Measurements from ENCODE around the gene SV2A. TPM values are rescaled to one million over a fixed set of nuclear protein-coding genes. Genes with fewer than 3 reads are reported as not detected.
"Not testable (repeated sequence)": the region's sequence is repeated elsewhere in the genome, so short reads cannot be mapped to it uniquely, and the experiment has no call there.

The SV2A gene
- polyA plus RNA-seq, 4 donors, result 0.54 to 3.9 (median 1.9) TPM; not detected in 1

GRCh38 chr1:149888247-149888998, 29.2 kb downstream of the SV2A start:
- Histone ChIP-seq H3K27me3 (ENCODE audit: control insufficient read depth in 3 of 3, insufficient read depth in 3 of 3, low read length in 3 of 3) (no peaks in the 10 kb centered on the region), H3K4me3 (ENCODE audit: low read depth in 1 of 3, low read length in 3 of 3) (peak overlapping the region in 2 of 3 donors; percentile 76), H3K9me3 (ENCODE audit: control insufficient read depth in 2 of 2, insufficient read depth in 1 of 2, low read depth in 1 of 2, low read length in 1 of 2) (no peaks in the 10 kb centered on the region), H3K4me1 (ENCODE audit: control insufficient read depth in 3 of 3, insufficient read depth in 2 of 3, low read depth in 1 of 3, low read length in 2 of 3) (peaks cover 0 to 14% (median 5%) of the 10 kb centered on the region in 3 donors), H3K27ac (ENCODE audit: low read depth in 1 of 3, low read length in 2 of 3) (peak overlapping the region; percentile 96 to 99 (median 98)), H3K36me3 (ENCODE audit: control insufficient read depth in 3 of 3, insufficient read depth in 2 of 3, low read depth in 1 of 3, low read length in 3 of 3) (no peaks in the 10 kb centered on the region)
- FAIRE-seq (no peak), DNase-seq (peak; percentile 90 to 93)
- WGBS, 3 donors, result 3 to 8% (median 7%) methylated on average over 28 of the region's 28 CpGs

- WGBS, 3 donors, result 0% methylated on average over 43 to 46 of the region's 46 CpGs
- Histone ChIP-seq H3K27ac (ENCODE audit: low read depth in 1 of 3, low read length in 2 of 3) (peak overlapping the region; percentile 96 to 99 (median 98)), H3K4me1 (ENCODE audit: control insufficient read depth in 3 of 3, insufficient read depth in 2 of 3, low read depth in 1 of 3, low read length in 2 of 3) (peaks cover 0 to 15% (median 5%) of the 10 kb centered on the region in 3 donors), H3K9me3 (ENCODE audit: control insufficient read depth in 2 of 2, insufficient read depth in 1 of 2, low read depth in 1 of 2, low read length in 1 of 2) (no peaks in the 10 kb centered on the region), H3K4me3 (ENCODE audit: low read depth in 1 of 3, low read length in 3 of 3) (peak overlapping the region; percentile 26 to 76 (median 76)), H3K27me3 (ENCODE audit: control insufficient read depth in 3 of 3, insufficient read depth in 3 of 3, low read length in 3 of 3) (no peaks in the 10 kb centered on the region), H3K36me3 (ENCODE audit: control insufficient read depth in 3 of 3, insufficient read depth in 2 of 3, low read depth in 1 of 3, low read length in 3 of 3) (no peaks in the 10 kb centered on the region)
- DNase-seq (peak; percentile 95 to 98), FAIRE-seq (no peak)
Measured at GRCh38 chr1:149887456-149888246, 30.0 kb downstream of the SV2A start.

DNA sequence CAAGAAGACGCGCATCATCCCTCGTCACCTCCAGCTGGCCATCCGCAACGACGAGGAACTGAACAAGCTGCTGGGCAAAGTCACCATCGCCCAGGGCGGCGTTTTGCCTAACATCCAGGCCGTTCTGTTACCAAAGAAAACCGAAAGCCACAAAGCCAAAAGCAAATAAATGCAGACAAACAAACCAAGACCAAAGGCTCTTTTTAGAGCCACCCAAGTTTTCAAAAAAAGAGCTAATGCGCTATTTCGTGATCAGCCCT, 30.5 kb downstream of the SV2A start:
- WGBS, 3 donors, result 0% methylated on average over 8 to 13 of the region's 13 CpGs
- Histone ChIP-seq H3K27ac (ENCODE audit: low read depth in 1 of 3, low read length in 2 of 3) (peak overlapping the region; percentile 96 to 99 (median 98)), H3K4me1 (ENCODE audit: control insufficient read depth in 3 of 3, insufficient read depth in 2 of 3, low read depth in 1 of 3, low read length in 2 of 3) (peaks cover 0 to 17% (median 5%) of the 10 kb centered on the region in 3 donors), H3K4me3 (ENCODE audit: low read depth in 1 of 3, low read length in 3 of 3) (peak overlapping the region; percentile 26 to 76 (median 76))
- H3K9me3 ChIP-seq (ENCODE audit: control insufficient read depth in 2 of 2, insufficient read depth in 1 of 2, low read depth in 1 of 2, low read length in 1 of 2); DNase-seq; H3K27me3 ChIP-seq (ENCODE audit: control insufficient read depth in 3 of 3, insufficient read depth in 3 of 3, low read length in 3 of 3); H3K36me3 ChIP-seq (ENCODE audit: control insufficient read depth in 3 of 3, insufficient read depth in 2 of 3, low read depth in 1 of 3, low read length in 3 of 3); FAIRE-seq: not testable (repeated sequence)

DNA sequence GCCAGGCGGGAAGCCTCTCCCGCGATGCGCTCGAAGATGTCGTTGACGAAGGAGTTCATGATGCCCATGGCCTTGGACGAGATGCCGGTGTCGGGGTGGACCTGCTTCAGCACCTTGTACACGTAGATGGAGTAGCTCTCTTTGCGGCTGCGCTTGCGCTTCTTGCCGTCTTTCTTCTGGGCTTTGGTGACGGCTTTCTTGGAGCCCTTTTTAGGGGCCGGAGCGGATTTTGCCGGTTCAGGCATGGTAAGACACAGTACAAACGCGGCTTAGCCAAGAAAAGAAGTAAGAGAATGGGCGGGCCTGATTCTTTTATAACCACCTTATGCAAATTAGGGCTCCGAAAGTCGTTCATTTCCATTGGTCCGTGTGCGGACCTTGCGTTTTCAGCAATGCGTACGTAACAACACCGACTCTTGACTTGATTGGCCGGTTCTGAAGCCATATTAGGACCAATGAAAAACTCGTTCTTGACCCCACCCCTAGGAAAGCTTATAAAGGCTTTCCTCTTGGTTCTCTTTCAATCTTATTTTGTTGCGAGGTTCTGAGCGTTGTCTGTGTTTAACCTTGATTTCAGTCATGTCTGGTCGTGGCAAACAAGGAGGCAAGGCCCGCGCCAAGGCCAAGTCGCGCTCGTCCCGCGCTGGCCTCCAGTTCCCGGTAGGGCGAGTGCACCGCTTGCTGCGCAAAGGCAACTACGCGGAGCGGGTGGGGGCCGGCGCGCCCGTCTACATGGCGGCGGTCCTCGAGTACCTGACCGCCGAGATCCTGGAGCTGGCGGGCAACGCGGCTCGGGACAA, 31.0 kb downstream of the SV2A start:
- Histone ChIP-seq H3K36me3 (ENCODE audit: control insufficient read depth in 3 of 3, insufficient read depth in 2 of 3, low read depth in 1 of 3, low read length in 3 of 3) (no peaks in the 10 kb centered on the region), H3K27me3 (ENCODE audit: control insufficient read depth in 3 of 3, insufficient read depth in 3 of 3, low read length in 3 of 3) (no peaks in the 10 kb centered on the region), H3K4me1 (ENCODE audit: control insufficient read depth in 3 of 3, insufficient read depth in 2 of 3, low read depth in 1 of 3, low read length in 2 of 3) (peaks cover 0 to 18% (median 5%) of the 10 kb centered on the region in 3 donors), H3K9me3 (ENCODE audit: control insufficient read depth in 2 of 2, insufficient read depth in 1 of 2, low read depth in 1 of 2, low read length in 1 of 2) (no peaks in the 10 kb centered on the region), H3K4me3 (ENCODE audit: low read depth in 1 of 3, low read length in 3 of 3) (peak overlapping the region; percentile 63 to 76 (median 76)), H3K27ac (ENCODE audit: low read depth in 1 of 3, low read length in 2 of 3) (peak overlapping the region; percentile 96 to 99 (median 98))
- DNase-seq, result peak; percentile 98 to 99
- WGBS, 3 donors, result 0% methylated on average over 62 of the region's 62 CpGs
- FAIRE-seq, result no peak

- not testable (repeated sequence) for FAIRE-seq; H3K36me3 ChIP-seq (ENCODE audit: control insufficient read depth in 3 of 3, insufficient read depth in 2 of 3, low read depth in 1 of 3, low read length in 3 of 3); H3K9me3 ChIP-seq (ENCODE audit: control insufficient read depth in 2 of 2, insufficient read depth in 1 of 2, low read depth in 1 of 2, low read length in 1 of 2); DNase-seq; H3K27me3 ChIP-seq (ENCODE audit: control insufficient read depth in 3 of 3, insufficient read depth in 3 of 3, low read length in 3 of 3)
- Histone ChIP-seq H3K27ac (ENCODE audit: low read depth in 1 of 3, low read length in 2 of 3) (peak overlapping the region; percentile 90 to 98 (median 94)), H3K4me1 (ENCODE audit: control insufficient read depth in 3 of 3, insufficient read depth in 2 of 3, low read depth in 1 of 3, low read length in 2 of 3) (peaks cover 0 to 18% (median 5%) of the 10 kb centered on the region in 3 donors), H3K4me3 (ENCODE audit: low read depth in 1 of 3, low read length in 3 of 3) (peak overlapping the region; percentile 54 to 72 (median 63))
- 0% methylated on average over 17 to 19 of the region's 19 CpGs for WGBS, 3 donors
Measured at GRCh38 chr1:149886121-149886395, 31.6 kb downstream of the SV2A start.

GRCh38 chr1:149885339-149886120, 32.1 kb downstream of the SV2A start:
- WGBS, 3 donors, result 0 to 1% (median 0%) methylated on average over 36 of the region's 36 CpGs
- Histone ChIP-seq H3K4me3 (ENCODE audit: low read depth in 1 of 3, low read length in 3 of 3) (peak overlapping the region; percentile 54 to 72 (median 63)), H3K27ac (ENCODE audit: low read depth in 1 of 3, low read length in 2 of 3) (peak overlapping the region; percentile 90 to 98 (median 94)), H3K36me3 (ENCODE audit: control insufficient read depth in 3 of 3, insufficient read depth in 2 of 3, low read depth in 1 of 3, low read length in 3 of 3) (no peaks in the 10 kb centered on the region), H3K9me3 (ENCODE audit: control insufficient read depth in 2 of 2, insufficient read depth in 1 of 2, low read depth in 1 of 2, low read length in 1 of 2) (no peaks in the 10 kb centered on the region), H3K27me3 (ENCODE audit: control insufficient read depth in 3 of 3, insufficient read depth in 3 of 3, low read length in 3 of 3) (no peaks in the 10 kb centered on the region), H3K4me1 (ENCODE audit: control insufficient read depth in 3 of 3, insufficient read depth in 2 of 3, low read depth in 1 of 3, low read length in 2 of 3) (peaks cover 0 to 18% (median 5%) of the 10 kb centered on the region in 3 donors)
- FAIRE-seq, result no peak
- DNase-seq, result peak; percentile 86 to 87

DNA sequence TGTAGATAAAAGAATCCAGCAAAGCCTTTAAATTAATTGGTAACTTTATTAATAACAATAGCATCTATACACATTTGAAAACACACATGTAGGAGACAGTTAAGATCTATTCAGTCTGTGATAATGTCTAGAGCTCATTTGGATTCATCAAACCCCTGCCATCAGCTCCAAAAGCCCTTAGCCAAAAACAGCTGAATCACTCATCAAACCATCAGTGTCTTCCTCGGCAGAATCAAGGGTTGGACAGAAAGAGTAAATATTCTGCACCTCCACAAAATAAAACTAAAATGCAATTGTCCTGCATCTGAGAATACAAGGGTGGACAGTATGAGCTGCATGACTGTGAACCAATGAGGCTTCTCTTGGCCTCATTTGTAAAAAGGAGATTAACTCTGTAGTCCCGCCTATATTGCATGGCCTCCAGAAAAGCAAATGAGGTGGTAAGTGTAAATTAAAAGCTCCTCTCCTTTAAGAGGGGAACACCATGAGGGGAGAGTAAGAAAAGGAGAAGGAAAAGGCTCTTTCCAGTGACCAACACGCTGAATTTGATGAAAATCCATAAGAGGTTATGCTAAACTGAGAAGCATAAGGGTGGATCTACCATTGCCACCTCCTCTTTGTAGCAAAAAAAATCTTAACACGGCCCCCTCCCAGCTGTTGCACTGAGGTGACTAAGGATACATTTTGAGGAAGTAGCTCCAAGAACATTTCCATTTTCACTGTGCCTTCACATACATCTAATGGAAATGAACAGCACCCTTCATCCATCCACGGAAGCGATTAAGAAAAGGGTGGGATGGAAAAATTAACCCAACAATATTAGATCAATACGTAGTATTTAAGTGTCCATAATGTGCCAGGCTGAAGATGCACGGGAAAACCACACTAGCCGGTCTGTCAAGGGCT, 33.0 kb downstream of the SV2A start:
- peaks cover 0 to 18% (median 5%) of the 10 kb centered on the region in 3 donors for H3K4me1 ChIP-seq (ENCODE audit: control insufficient read depth in 3 of 3, insufficient read depth in 2 of 3, low read depth in 1 of 3, low read length in 2 of 3)
- H3K4me3 ChIP-seq (ENCODE audit: low read depth in 1 of 3, low read length in 3 of 3), result peak overlapping the region; percentile 54 to 72 (median 63)
- 4 to 8% (median 7%) methylated on average over 9 of the region's 9 CpGs for WGBS, 3 donors
- DNase-seq, result peak in 1 of 2 donors; percentile 23
- no peak for FAIRE-seq
- no peaks in the 10 kb centered on the region for H3K27me3 ChIP-seq (ENCODE audit: control insufficient read depth in 3 of 3, insufficient read depth in 3 of 3, low read length in 3 of 3)
- no peaks in the 10 kb centered on the region for H3K36me3 ChIP-seq (ENCODE audit: control insufficient read depth in 3 of 3, insufficient read depth in 2 of 3, low read depth in 1 of 3, low read length in 3 of 3)
- H3K27ac ChIP-seq (ENCODE audit: low read depth in 1 of 3, low read length in 2 of 3), result peak overlapping the region; percentile 90 to 98 (median 94)
- H3K9me3 ChIP-seq (ENCODE audit: control insufficient read depth in 2 of 2, insufficient read depth in 1 of 2, low read depth in 1 of 2, low read length in 1 of 2), result no peaks in the 10 kb centered on the region

Data from small intestine (tissue), 7 donors.